ENCODE measurements around the gene SEMA3C.

The SEMA3C gene

DNA sequence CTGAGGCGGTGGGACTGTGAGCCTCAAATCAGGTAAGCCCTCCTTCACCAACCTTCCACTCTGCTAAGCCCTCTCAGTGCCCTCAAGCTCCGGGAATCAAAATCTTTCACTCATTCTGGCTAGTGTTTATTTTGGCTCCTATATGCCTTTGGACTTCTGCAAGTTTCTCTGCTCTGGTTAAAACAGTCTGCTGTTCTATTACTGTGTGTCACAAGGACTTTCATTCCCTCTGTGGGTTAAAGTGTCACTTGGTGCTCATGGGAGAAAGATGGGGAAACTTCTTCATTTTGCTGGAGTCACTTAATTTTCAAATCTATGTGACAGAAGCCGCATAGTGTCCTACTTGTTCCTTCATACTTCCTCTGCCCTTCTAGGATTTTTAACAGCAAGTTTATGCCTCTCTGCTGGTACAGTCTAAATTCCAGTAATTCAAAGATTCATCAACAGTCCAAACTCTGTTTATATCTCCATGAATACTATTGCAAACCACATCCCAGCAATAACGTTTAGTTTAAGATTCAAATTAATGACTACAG, 219.1 kb downstream of the SEMA3C start:
- no peak for DNase-seq (ENCODE audit: low read depth in 2 of 2)

- no peak for DNase-seq (ENCODE audit: low read depth in 2 of 2)
Observed at GRCh38 chr7:80699045-80699638, 219.7 kb downstream of the SEMA3C start.
